ENCODE data around the gene ARL2. TPM values are rescaled to one million over a fixed set of nuclear protein-coding genes. Genes with fewer than 3 reads are reported as not detected.

ARL2 gene
- total RNA-seq, 2 donors from 2014 or later = 127 to 199 TPM

DNA sequence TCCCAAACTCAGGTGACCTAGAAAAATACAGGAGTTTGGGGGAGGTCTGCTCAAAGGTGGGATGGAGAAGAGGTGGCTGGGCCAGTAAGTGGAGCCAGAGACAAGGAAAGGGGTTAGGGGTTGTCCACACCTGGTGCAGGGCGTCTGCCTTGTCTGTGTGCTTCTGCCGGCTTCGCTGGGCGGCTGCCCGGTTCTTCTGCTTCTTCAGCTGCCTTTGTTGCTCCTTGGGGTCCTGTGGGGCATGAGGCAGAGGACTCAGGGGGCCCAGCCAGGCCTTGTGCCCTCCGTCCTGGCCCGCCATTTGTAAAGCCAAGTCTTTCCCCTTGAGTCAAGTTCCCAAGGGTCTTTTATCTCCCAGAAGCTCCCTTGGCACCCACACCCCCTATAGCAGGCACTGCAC lies 19.6 kb upstream of the ARL2 start:
- Histone ChIP-seq H3K9ac (ENCODE audit: extremely low read depth, low read length, poor library complexity, severe bottlenecking) (no peak overlapping the region), H3K4me3 (ENCODE audit: low read length) (no peak overlapping the region), H3K36me3 (ENCODE audit: control insufficient read depth, insufficient read depth, low read length) (no peaks in the 10 kb centered on the region), H3K27ac (ENCODE audit: low read depth, low read length) (no peak overlapping the region), H3K9me3 (ENCODE audit: control insufficient read depth, low read length) (no peaks in the 10 kb centered on the region), H3K4me1 (ENCODE audit: control insufficient read depth, insufficient read depth, low read length) (no peaks in the 10 kb centered on the region), H3K27me3 (ENCODE audit: control insufficient read depth, insufficient read depth, low read length, poor library complexity, severe bottlenecking) (no peaks in the 10 kb centered on the region)
- H3K4me1 Mint-ChIP-seq = peaks cover 7% of the 10 kb centered on the region
- H3K27me3 Mint-ChIP-seq (ENCODE audit: insufficient read depth) = no peaks in the 10 kb centered on the region
- H3K27ac Mint-ChIP-seq = no peak overlapping the region
- DNase-seq = no peak
- H3K9me3 Mint-ChIP-seq = no peaks in the 10 kb centered on the region
- no peaks in the 10 kb centered on the region for H3K36me3 Mint-ChIP-seq (ENCODE audit: low read depth)
- 90 to 100% methylated on average over 1 to 7 of the region's 7 CpGs for WGBS, 2 experiments (ENCODE audit: insufficient coverage in 1 of 2, insufficient read length in 1 of 2)
- no peak overlapping the region for H3K4me3 Mint-ChIP-seq
- TF ChIP-seq, protein P1, sequence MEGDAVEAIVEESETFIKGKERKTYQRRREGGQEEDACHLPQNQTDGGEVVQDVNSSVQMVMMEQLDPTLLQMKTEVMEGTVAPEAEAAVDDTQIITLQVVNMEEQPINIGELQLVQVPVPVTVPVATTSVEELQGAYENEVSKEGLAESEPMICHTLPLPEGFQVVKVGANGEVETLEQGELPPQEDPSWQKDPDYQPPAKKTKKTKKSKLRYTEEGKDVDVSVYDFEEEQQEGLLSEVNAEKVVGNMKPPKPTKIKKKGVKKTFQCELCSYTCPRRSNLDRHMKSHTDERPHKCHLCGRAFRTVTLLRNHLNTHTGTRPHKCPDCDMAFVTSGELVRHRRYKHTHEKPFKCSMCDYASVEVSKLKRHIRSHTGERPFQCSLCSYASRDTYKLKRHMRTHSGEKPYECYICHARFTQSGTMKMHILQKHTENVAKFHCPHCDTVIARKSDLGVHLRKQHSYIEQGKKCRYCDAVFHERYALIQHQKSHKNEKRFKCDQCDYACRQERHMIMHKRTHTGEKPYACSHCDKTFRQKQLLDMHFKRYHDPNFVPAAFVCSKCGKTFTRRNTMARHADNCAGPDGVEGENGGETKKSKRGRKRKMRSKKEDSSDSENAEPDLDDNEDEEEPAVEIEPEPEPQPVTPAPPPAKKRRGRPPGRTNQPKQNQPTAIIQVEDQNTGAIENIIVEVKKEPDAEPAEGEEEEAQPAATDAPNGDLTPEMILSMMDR (conservative IDR thresholded peaks at IDR 0.05) = no peak

DNA sequence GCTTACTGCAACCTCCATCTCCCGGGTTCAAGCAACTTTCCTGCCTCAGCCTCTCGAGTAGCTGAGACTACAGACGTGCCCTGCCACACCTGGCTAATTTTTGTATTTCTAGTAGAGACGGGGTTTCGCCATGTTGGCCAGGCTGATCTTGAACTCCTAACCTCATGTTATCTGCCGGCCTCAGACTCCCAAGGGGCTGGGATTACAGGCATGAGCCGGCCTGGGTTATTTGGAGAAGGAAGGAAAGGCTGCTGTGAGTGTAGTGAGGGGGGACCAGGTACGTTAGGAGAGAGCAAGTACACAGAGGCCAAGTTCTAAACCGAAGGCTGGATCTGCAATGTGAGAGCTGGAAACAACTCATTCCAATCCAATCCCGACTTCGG lies 17.6 kb upstream of the ARL2 start:
- H3K4me3 Mint-ChIP-seq = peak overlapping the region; percentile 5
- no peaks in the 10 kb centered on the region for H3K36me3 Mint-ChIP-seq (ENCODE audit: low read depth)
- Histone ChIP-seq H3K9ac (ENCODE audit: extremely low read depth, low read length, poor library complexity, severe bottlenecking) (no peak overlapping the region), H3K36me3 (ENCODE audit: control insufficient read depth, insufficient read depth, low read length) (no peaks in the 10 kb centered on the region), H3K4me1 (ENCODE audit: control insufficient read depth, insufficient read depth, low read length) (no peaks in the 10 kb centered on the region), H3K27me3 (ENCODE audit: control insufficient read depth, insufficient read depth, low read length, poor library complexity, severe bottlenecking) (no peaks in the 10 kb centered on the region), H3K4me3 (ENCODE audit: low read length) (no peak overlapping the region), H3K27ac (ENCODE audit: low read depth, low read length) (no peak overlapping the region), H3K9me3 (ENCODE audit: control insufficient read depth, low read length) (no peaks in the 10 kb centered on the region)
- H3K27ac Mint-ChIP-seq = no peak overlapping the region
- whole genome bisulfite sequencing, 2 experiments (ENCODE audit: insufficient coverage in 1 of 2, insufficient read length in 1 of 2) = 80% methylated on average over 7 to 11 of the region's 11 CpGs
- no peak for DNase-seq
- TF ChIP-seq, protein P1 (conservative IDR thresholded peaks at IDR 0.05) = no peak
- H3K4me1 Mint-ChIP-seq = peaks cover 7% of the 10 kb centered on the region
- H3K27me3 Mint-ChIP-seq (ENCODE audit: insufficient read depth) = no peaks in the 10 kb centered on the region
- no peaks in the 10 kb centered on the region for H3K9me3 Mint-ChIP-seq

DNA sequence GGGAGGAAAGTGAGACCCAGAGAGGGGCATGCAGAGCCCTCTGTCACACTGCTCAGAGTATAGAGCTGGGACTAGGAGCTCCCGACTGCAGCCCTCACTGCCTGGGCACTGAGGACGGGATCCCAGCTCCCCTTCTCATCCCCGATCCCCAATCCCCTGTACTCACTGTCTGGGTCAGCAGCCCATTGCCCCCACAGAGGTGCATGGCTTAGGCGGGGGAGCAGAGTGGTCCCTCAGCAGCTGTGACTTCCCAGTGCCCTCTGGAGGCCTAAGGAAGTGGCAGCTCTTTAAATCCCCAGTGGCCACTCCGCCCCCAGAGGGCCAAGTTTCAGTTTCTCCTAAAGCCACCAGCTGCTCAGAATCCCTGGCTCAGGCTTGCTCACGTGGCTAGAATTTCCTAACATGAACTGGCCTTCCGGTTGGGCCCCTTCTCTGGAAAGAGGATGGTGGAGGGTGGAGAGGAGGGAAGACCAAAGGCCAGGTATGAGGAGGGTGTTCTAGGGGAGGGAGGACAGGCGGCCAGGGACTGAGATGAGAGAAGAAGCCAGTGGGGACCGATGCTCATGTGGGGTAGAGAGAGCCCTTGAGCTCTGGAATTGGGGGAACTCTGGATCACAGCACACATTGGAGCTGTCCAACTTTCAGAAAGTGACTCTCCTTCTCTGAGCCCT lies 17.1 kb upstream of the ARL2 start, which contains the start of gene BATF2:
Gene BATF2 (minus strand): TSS at position 262 of the 671 bp plus-strand sequence. CDS start 57 bp downstream, at position 205.
- H3K4me3 Mint-ChIP-seq = peak within 1 kb of the TSS; percentile 5
- Histone ChIP-seq H3K27ac (ENCODE audit: low read depth, low read length) (no peak within 1 kb of the TSS), H3K4me3 (ENCODE audit: low read length) (no peak within 1 kb of the TSS), H3K9me3 (ENCODE audit: control insufficient read depth, low read length) (no peaks in the 10 kb centered on the region), H3K9ac (ENCODE audit: extremely low read depth, low read length, poor library complexity, severe bottlenecking) (no peak within 1 kb of the TSS), H3K4me1 (ENCODE audit: control insufficient read depth, insufficient read depth, low read length) (no peaks in the 10 kb centered on the region), H3K27me3 (ENCODE audit: control insufficient read depth, insufficient read depth, low read length, poor library complexity, severe bottlenecking) (no peaks in the 10 kb centered on the region), H3K36me3 (ENCODE audit: control insufficient read depth, insufficient read depth, low read length) (no peaks in the 10 kb centered on the region)
- H3K9me3 Mint-ChIP-seq = no peaks in the 10 kb centered on the region
- peaks cover 7% of the 10 kb centered on the region for H3K4me1 Mint-ChIP-seq
- WGBS, 2 experiments (ENCODE audit: insufficient coverage in 1 of 2, insufficient read length in 1 of 2) = 21 to 37% methylated on average over 3 to 9 of the region's 9 CpGs
- H3K36me3 Mint-ChIP-seq (ENCODE audit: low read depth) = no peaks in the 10 kb centered on the region
- H3K27me3 Mint-ChIP-seq (ENCODE audit: insufficient read depth) = no peaks in the 10 kb centered on the region
- no peak within 1 kb of the TSS for H3K27ac Mint-ChIP-seq
- TF ChIP-seq, protein P1 (conservative IDR thresholded peaks at IDR 0.05) = peak; percentile 78
- peak; percentile 92 for DNase-seq

Data from endodermal cell (in vitro differentiated cells).